ENCODE measurements around the gene SLC39A11. TPM values are rescaled to one million over a fixed set of nuclear protein-coding genes. Genes with fewer than 3 reads are reported as not detected.

Gene SLC39A11
- total RNA-seq, 1 experiment from 2014 or later: 46.4 TPM

DNA sequence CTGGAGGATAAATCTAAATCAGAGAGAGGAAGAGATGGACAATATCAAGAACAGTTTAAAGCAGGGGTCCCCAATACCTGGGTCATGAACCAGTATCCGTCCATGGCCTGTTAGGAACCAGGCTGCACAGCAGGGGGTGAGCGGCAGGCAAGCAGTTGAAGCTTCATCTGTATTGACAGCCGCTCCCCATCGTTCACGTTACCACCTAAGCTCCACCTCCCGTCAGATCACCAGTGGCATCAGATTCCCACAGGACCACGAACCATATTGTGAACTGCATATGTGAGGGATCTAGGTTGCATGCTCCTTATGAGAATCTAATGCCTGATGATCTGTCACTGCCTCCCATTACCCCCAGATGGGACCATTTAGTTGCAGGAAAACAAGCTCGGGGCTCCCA lies 226.5 kb downstream of the SLC39A11 start:
- ChIA-PET RAD21 (ENCODE audit: low non-redundant PET in 1 of 2, low total read pairs in 2 of 2, uncharacterized antibody in 2 of 2, unreplicated experiment in 2 of 2) (no interaction called here), CTCF (interaction anchor here (0.8 kb wide), 1 partner anchor 323 kb away, joined by 3 read pairs; no protein-coding TSS in a partner anchor), POLR2A (no interaction called here)
- no peaks in the 10 kb centered on the region for H3K79me2 ChIP-seq (ENCODE audit: insufficient read depth, low read length)
- H4K20me1 ChIP-seq (ENCODE audit: insufficient read depth): no peaks in the 10 kb centered on the region
- H3K9ac ChIP-seq (ENCODE audit: low read length): no peak overlapping the region
- H3K9me2 ChIP-seq (ENCODE audit: insufficient read depth): no peaks in the 10 kb centered on the region
- H3K4me2 ChIP-seq (ENCODE audit: low read length): no peak overlapping the region
- no peak overlapping the region for H3K27ac ChIP-seq (ENCODE audit: low read depth, low read length)
- intact Hi-C loops (cut with micrococcal nuclease): no loop called here
- H3K9me3 ChIP-seq (ENCODE audit: control insufficient read depth in 1 of 2, insufficient read depth in 1 of 2, low read depth in 1 of 2, low read length in 2 of 2): no peaks in the 10 kb centered on the region
- no peaks in the 10 kb centered on the region for H3K36me3 ChIP-seq (ENCODE audit: control insufficient read depth in 1 of 2, insufficient read depth in 2 of 2, low read length in 2 of 2)
- no peaks in the 10 kb centered on the region for H3K27me3 ChIP-seq (ENCODE audit: insufficient read depth, low read length)
- no peak for DNase-seq (ENCODE audit: low read depth, low spot score)
- H3K4me3 ChIP-seq (replicated peaks in 1 of 2; ENCODE audit: low read depth in 1 of 2, low read length in 2 of 2): no peak overlapping the region
- BruUV-seq (replicated peaks): no TSS peak
- 0 out of 4 replicates have a peak, but pooled peaks cover 0 to 4% of the 10 kb centered on the region in 2 experiments for H3K4me1 ChIP-seq (ENCODE audit: control insufficient read depth in 1 of 2, insufficient read depth in 2 of 2, low read length in 2 of 2)
- no peak for ATAC-seq
- H2AFZ ChIP-seq (ENCODE audit: low read depth, low read length, poor library complexity, severe bottlenecking): no peak overlapping the region
- TF ChIP-seq POLR2AphosphoS5 (IDR thresholded peaks at IDR 0.05; ENCODE audit: low read depth, low read length) (no peak), JUND (IDR thresholded peaks at IDR 0.05) (no peak), EZH2 (IDR thresholded peaks at IDR 0.05) (no peak), CTCF (IDR thresholded peaks at IDR 0.05 in 2 of 3, conservative IDR thresholded peaks at IDR 0.05 in 1 of 3; ENCODE audit: borderline replicate concordance in 1 of 3, insufficient read depth in 1 of 3, low read depth in 2 of 3, low read length in 2 of 3) (no peak), FOSL1 (IDR thresholded peaks at IDR 0.05; ENCODE audit: low read depth) (no peak), SIN3A (IDR thresholded peaks at IDR 0.05; ENCODE audit: low read depth) (no peak), REST (IDR thresholded peaks at IDR 0.05; ENCODE audit: low read depth) (no peak), RAD21 (IDR thresholded peaks at IDR 0.05; ENCODE audit: low read depth) (no peak), EZH2phosphoT487 (IDR thresholded peaks at IDR 0.05; ENCODE audit: borderline replicate concordance) (no peak), YY1 (IDR thresholded peaks at IDR 0.05; ENCODE audit: extremely low read depth, insufficient replicate concordance, low read depth, low read length) (no peak), CEBPB (IDR thresholded peaks at IDR 0.05; ENCODE audit: low read depth) (no peak), POLR2A (IDR thresholded peaks at IDR 0.05; ENCODE audit: borderline replicate concordance, extremely low read depth, insufficient read depth, insufficient read length) (no peak), MAX (IDR thresholded peaks at IDR 0.05) (no peak), SP1 (IDR thresholded peaks at IDR 0.05; ENCODE audit: low read depth) (no peak), ZBTB33 (IDR thresholded peaks at IDR 0.05; ENCODE audit: extremely low read depth, insufficient replicate concordance, low read length) (no peak), CBX3 (IDR thresholded peaks at IDR 0.05; ENCODE audit: low read depth) (no peak), EGR1 (IDR thresholded peaks at IDR 0.05; ENCODE audit: low read depth) (no peak), TCF7L2 (IDR thresholded peaks at IDR 0.05; ENCODE audit: borderline replicate concordance, extremely low read depth, insufficient read depth, insufficient read length) (no peak), ZNF274 (IDR thresholded peaks at IDR 0.05; ENCODE audit: low read depth, low read length) (no peak)
- TF ChIP-seq, protein P1, sequence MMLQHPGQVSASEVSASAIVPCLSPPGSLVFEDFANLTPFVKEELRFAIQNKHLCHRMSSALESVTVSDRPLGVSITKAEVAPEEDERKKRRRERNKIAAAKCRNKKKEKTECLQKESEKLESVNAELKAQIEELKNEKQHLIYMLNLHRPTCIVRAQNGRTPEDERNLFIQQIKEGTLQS (IDR thresholded peaks at IDR 0.05): no peak
